Lower leg skin (tissue), 3 donors: ENCODE data around the gene WDFY4.

ENCODE experiments used
- CTCF ChIP-seq, 3 donors: fragments of 450-650 bp; IDR thresholded peaks; one replicate each; pipeline ENCODE4 v1.5.1; 2016; ENCODE audit warnings: antibody characterized with exemption in 3 of 3, mild to moderate bottlenecking in 3 of 3, moderate library complexity in 2 of 3
- POLR2A ChIP-seq, 2 donors: fragments of 450-650 bp; IDR thresholded peaks; one replicate each; pipeline ENCODE4 v1.6.1; 2016 to 2017; ENCODE audit warnings: antibody characterized with exemption in 2 of 2, mild to moderate bottlenecking in 1 of 2, moderate library complexity in 1 of 2

GRCh38 chr10:48656914-48657305, 27.8 kb upstream of the WDFY4 start:
- TF ChIP-seq CTCF (IDR thresholded peaks at IDR 0.05) (no peak), POLR2A (IDR thresholded peaks at IDR 0.05) (no peak)
